COLO829 (cell line): ENCODE results near the gene AHCYL2.
"Not testable (repeated sequence)": the region's sequence is repeated elsewhere in the genome, so short reads cannot be mapped to it uniquely, and the experiment has no call there.

ENCODE experiments used
- DNase-seq: peaks from one replicate; pipeline ENCODE4 v3.0.0; 2012; ENCODE audit warnings: low spot score

Gene AHCYL2

GRCh38 chr7:129209067-129209926 lies 15.5 kb upstream of the AHCYL2 start:
- DNase-seq: no peak

GRCh38 chr7:129210256-129210988 lies 14.4 kb upstream of the AHCYL2 start:
- peak; percentile 89 for DNase-seq

DNA sequence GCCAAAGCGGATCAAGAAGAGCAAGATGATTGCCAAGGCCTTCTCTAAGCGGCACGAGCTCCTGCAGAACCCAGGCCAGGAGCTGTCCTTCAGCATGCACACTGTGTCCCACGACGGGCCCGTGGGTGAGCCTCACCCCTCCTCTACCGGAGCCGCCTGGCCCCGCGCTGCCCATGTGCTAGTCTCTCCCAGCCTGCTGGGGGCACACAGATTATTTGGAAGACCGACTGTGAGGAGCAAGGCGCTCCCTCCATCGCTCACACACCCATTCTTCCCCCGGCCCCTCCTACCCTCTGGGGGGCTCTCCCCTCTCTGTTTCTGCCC lies 13.9 kb upstream of the AHCYL2 start:
- no peak for DNase-seq

DNA sequence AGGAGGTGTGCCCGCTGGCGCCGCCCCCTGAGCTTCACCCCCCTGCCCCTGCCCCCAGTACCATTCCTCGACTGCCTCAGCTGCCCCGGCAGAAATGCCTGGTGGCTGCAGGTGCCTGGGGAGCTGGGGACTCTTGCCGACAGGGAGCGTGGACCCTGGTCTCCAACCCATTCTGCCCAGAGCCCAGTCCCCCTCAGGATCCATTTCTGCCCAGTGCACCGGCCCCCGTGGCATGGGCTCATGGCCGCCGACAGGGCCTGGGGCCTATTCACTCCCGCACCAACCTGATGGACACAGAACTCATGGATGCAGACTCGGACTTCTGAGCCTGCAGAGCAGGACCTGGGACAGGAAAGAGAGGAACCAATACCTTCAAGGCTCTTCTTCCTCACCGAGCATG lies 12.7 kb upstream of the AHCYL2 start:
- DNase-seq: no peak

DNA sequence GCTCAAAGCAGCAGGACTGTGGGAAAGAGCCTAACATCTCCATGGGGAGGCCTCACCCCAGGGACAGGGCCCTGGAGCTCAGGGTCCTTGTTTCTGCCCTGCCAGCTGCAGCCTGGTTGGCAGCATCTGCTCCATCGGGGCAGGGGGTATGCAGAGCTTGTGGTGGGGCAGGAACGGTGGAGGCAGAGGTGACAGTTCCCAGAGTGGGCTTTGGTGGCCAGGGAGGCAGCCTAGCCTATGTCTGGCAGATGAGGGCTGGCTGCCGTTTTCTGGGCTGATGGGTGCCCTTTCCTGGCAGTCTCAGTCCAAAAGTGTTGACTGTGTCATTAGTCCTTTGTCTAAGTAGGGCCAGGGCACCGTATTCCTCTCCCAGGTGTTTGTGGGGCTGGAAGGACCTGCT lies 12.2 kb upstream of the AHCYL2 start:
- no peak for DNase-seq

GRCh38 chr7:129213828-129214227 lies 11.0 kb upstream of the AHCYL2 start:
- peak; percentile 99 for DNase-seq

- not testable (repeated sequence) for DNase-seq
These were observed 9.1 kb upstream of the AHCYL2 start for GRCh38 chr7:129215691-129216090.

DNA sequence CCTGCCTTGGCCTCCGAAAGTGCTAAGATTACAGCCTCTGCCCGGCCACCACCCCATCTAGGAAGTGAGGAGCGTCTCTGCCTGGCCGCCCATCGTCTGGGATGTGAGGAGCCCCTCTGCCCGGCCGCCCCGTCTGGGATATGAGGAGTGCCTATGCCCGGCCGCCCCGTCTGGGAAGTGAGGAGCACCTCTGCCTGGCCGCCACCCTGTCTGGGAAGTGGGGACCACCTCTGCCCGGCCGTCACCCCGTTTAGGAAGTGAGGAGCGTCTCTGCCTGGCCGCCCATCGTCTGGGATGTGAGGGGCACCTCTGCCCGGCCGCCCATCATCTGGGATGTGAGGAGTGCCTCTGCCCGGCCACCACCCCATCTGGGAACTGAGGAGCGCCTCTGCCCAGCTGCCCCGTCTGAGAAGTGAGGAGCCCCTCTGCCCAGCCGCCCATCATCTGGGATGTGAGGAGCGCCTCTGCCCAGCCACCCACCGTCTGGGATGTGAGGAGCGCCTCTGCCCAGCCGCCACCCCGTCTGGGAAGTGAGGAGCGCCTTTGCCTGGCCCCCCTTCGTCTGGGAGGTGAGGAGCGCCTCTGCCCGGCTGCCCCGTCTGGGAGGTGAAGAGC lies 8.6 kb upstream of the AHCYL2 start:
- DNase-seq: not testable (repeated sequence)

- DNase-seq: not testable (repeated sequence)
These were observed 7.9 kb upstream of the AHCYL2 start for GRCh38 chr7:129216821-129217416.

DNA sequence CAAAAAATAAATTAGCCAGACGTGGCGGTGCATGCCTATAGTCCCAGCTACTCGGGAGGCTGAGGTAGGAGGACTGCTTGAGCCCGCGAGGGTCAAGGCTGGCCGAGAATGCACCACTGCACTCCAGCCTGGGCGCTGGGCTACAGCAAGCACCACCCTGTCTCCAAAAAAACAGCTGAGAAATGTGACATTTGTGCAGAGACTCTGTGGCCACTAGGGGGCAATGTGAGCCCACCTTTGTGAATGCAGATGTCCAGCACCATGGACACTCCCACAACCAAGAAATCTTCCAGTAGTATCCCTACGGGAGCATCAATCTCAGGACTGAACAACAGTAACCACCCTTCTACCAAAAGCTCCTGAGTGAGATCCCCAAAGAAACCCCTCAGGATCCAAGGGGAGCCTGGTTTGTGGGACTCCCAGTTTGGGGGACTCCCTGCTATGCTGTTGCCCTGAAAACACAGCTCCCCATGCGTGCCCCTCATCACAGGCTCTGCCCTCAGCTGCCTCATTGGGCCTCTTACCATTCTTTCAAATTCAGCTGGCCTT lies 6.2 kb upstream of the AHCYL2 start:
- DNase-seq: peak; percentile 98

DNA sequence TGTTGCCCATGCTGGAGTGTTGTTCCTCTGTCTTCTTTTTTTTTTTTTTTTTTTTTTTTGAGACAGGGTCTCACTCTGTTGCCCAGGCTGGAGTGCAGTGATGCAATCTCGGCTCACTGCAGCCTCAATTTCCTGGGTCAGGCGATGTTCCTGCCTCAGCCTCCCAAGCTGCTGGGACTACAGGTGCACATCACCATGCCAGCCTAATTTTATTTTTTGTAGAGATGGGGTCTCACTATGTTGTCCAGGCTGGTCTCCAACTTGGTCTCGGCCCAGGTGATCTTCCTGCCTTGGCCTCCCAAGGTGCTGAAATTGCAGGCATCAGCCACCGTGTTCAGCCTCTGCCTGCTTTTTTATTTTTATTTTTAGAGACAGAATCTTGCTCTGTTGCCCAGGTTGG lies 5.7 kb upstream of the AHCYL2 start:
- not testable (repeated sequence) for DNase-seq

GRCh38 chr7:129222064-129222463 lies 2.8 kb upstream of the AHCYL2 start:
- no peak for DNase-seq

DNA sequence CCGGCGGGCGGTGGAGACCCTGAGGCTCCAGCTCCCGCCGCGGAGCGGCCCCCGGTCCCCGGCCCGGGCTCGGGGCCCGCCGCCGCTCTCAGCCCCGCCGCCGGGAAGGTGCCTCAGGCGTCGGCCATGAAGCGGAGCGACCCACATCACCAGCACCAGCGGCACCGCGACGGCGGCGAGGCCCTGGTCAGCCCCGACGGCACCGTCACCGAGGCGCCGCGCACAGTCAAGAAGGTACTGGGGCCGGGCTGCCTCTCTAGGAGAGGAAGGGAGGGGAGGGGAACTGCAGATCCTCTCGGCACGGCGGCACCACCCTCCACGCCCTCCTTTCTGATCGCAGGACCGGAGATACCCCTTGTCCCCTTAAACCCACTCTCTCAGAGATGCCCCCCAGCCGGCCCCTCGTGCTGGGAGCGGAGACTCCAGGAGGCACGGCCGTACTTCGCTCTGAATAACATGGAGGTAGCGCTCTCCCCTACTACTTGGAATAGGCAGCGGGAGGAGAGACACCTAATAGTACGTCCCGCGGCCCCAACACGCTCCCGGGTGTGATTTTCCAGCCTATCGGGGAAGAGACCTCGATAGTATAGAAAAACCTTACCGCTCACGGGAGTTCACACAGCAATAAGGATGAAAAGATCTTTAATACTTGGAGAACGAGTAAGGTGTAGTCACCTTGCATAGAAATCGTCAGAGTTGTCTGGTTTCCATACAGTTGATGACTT lies 538 bp downstream of the AHCYL2 start:
- no peak for DNase-seq

GRCh38 chr7:129225931-129226572 lies 1.2 kb downstream of the AHCYL2 start:
- DNase-seq: no peak

GRCh38 chr7:129227646-129228578 lies 3.1 kb downstream of the AHCYL2 start:
- DNase-seq: no peak

DNA sequence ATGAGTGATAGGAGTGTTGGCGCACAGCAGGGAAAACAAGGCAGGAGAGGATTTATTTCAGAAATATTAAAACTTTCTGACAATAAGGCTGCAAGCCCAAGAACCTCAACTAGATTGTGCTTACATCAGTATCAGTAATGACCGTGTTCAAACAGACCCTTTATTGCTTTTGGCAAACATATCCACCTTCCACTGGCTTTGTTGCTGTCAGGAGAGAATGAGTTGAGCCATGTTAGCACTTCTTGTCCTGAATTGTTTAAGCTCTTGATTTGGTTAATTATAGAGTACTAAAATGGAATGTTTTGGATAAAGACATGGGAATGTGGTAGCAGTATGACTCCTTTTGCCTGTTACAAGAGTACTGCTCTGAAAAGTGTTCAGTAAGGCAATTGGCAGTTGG lies 3.8 kb downstream of the AHCYL2 start:
- no peak for DNase-seq

GRCh38 chr7:129231666-129232065 lies 6.8 kb downstream of the AHCYL2 start:
- no peak for DNase-seq

DNA sequence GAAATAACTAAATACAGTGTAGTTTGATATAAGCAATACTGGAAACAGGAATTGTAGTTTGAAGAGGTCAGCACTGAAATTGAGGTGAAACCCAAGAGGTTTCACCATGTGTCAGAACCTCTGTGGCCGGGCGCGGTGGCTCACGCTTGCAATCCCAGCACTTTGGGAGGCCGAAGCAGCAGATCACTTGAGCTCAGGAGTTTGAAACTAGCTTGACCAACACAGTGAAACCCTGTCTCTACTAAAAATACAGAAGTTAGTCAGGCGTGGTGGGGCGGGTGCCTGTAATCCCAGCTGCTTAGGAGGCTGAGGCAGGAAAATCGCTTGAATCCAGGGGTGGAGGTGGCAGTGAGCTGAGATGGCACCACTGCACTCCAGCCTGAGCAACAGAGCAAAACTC lies 13.7 kb downstream of the AHCYL2 start:
- DNase-seq: no peak

- DNase-seq: no peak
These were observed 15.4 kb downstream of the AHCYL2 start for GRCh38 chr7:129240119-129240820.
